ENCODE data around the gene RPL13. TPM values are rescaled to one million over a fixed set of nuclear protein-coding genes. Genes with fewer than 3 reads are reported as not detected.

The RPL13 gene
- total and polyA plus RNA-seq, 2 of the 13 experiments (the other 11 are each of a cell fraction or from before 2014, with no cell fraction given) = 2,988 to 4,411 TPM

- TF ChIP-seq ZBTB40 (IDR thresholded peaks at IDR 0.05) (no peak), ZBTB40 (CRISPR knock-in tag; IDR thresholded peaks at IDR 0.05) (no peak), GABPB1 (CRISPR knock-in tag; IDR thresholded peaks at IDR 0.05) (no peak), DZIP1 (CRISPR knock-in tag; IDR thresholded peaks at IDR 0.05) (no peak), ZMYM2 (CRISPR knock-in tag; IDR thresholded peaks at IDR 0.05) (no peak), CHCHD3 (CRISPR knock-in tag; IDR thresholded peaks at IDR 0.05) (0 out of 2 replicates have a peak, but pooled peaks have one; percentile 48), HNRNPUL1 (IDR thresholded peaks at IDR 0.05; ENCODE audit: low read depth, low read length) (no peak), ETV6 (CRISPR knock-in tag; conservative IDR thresholded peaks at IDR 0.05) (no peak), ZNF292 (CRISPR knock-in tag; IDR thresholded peaks at IDR 0.05; ENCODE audit: borderline replicate concordance, low read depth) (no peak), PPARG (CRISPR knock-in tag; conservative IDR thresholded peaks at IDR 0.05) (no peak), ZNF775 (CRISPR knock-in tag; IDR thresholded peaks at IDR 0.05; ENCODE audit: borderline replicate concordance) (no peak), POLR2G (IDR thresholded peaks at IDR 0.05; ENCODE audit: low read depth, low read length) (0 out of 2 replicates have a peak, but pooled peaks have one; percentile 28), STAG1 (CRISPR knock-in tag; IDR thresholded peaks at IDR 0.05) (peak; percentile 42), ZNF672 (CRISPR knock-in tag; IDR thresholded peaks at IDR 0.05) (peak; percentile 96), SALL1 (CRISPR knock-in tag; IDR thresholded peaks at IDR 0.05) (no peak), ZNF777 (CRISPR knock-in tag; IDR thresholded peaks at IDR 0.05) (no peak), DBP (CRISPR knock-in tag; IDR thresholded peaks at IDR 0.05; ENCODE audit: not compliant biosample characterization) (no peak)
Observed at GRCh38 chr16:89530401-89531381, 29.8 kb upstream of the RPL13 start (continued).
